MM.1S (cell line): ENCODE measurements around the gene GPR107.

ENCODE experiments used
- DNase-seq: peaks from one replicate; pipeline ENCODE4 v3.0.0-alpha.2; 2015
- H2AFZ ChIP-seq: fragments of 300-600 bp; sonication (generic); 2 replicates; pipeline ENCODE4 v1.6.0; 2016; ENCODE audit warnings: antibody characterized with exemption, low read length
- H3F3A ChIP-seq: fragments of 300-600 bp; sonication (generic); 2 replicates; pipeline ENCODE4 v1.6.1; 2016; ENCODE audit warnings: mild to moderate bottlenecking, antibody characterized with exemption, low read length, moderate library complexity, mixed read lengths; ENCODE audit not compliant: insufficient read depth
- H3K27ac ChIP-seq: fragments of 300-600 bp; sonication (generic); 2 replicates; pipeline ENCODE4 v1.5.1; 2016; ENCODE audit warnings: mild to moderate bottlenecking, low read length
- H3K27me3 ChIP-seq: fragments of 300-600 bp; sonication (generic); replicated peaks from 2 replicates; pipeline ENCODE4 v1.6.0; 2016; ENCODE audit warnings: low read length; ENCODE audit not compliant: insufficient read depth
- H3K36me3 ChIP-seq: fragments of 300-600 bp; sonication (generic); replicated peaks from 2 replicates; pipeline ENCODE4 v1.6.1; 2016; ENCODE audit warnings: mild to moderate bottlenecking, low read length, mixed read lengths; ENCODE audit not compliant: insufficient read depth
- H3K4me1 ChIP-seq: fragments of 300-600 bp; sonication (generic); 2 replicates; pipeline ENCODE4 v1.6.1; 2016; ENCODE audit warnings: low read length, mixed read lengths
- H3K4me2 ChIP-seq: fragments of 300-600 bp; sonication (generic); 2 replicates; pipeline ENCODE4 v1.6.0; 2016; ENCODE audit warnings: low read depth, low read length
- H3K4me3 ChIP-seq: fragments of 300-600 bp; sonication (generic); 2 replicates; pipeline ENCODE4 v1.5.1; 2016; ENCODE audit warnings: low read length, mixed read lengths
- H3K79me2 ChIP-seq: fragments of 300-600 bp; sonication (generic); 2 replicates; pipeline ENCODE4 v1.6.1; 2016; ENCODE audit warnings: mixed run types, low read length, mixed read lengths
- H3K9ac ChIP-seq: fragments of 300-600 bp; sonication (generic); 2 replicates; pipeline ENCODE4 v1.6.1; 2016; ENCODE audit warnings: low read length, mixed read lengths
- H3K9me2 ChIP-seq: fragments of 300-600 bp; sonication (generic); replicated peaks from 2 replicates; pipeline ENCODE4 v1.6.1; 2016; ENCODE audit warnings: mild to moderate bottlenecking, low read length, mixed read lengths; ENCODE audit not compliant: insufficient read depth
- H3K9me3 ChIP-seq: fragments of 300-600 bp; sonication (generic); replicated peaks from 2 replicates; pipeline ENCODE4 v1.6.1; 2016; ENCODE audit warnings: mild to moderate bottlenecking, low read length, mixed read lengths; ENCODE audit not compliant: insufficient read depth
- H4K20me1 ChIP-seq: fragments of 300-600 bp; sonication (generic); 2 replicates; pipeline ENCODE4 v1.6.1; 2016; ENCODE audit warnings: mild to moderate bottlenecking, low read length, moderate library complexity, mixed read lengths; ENCODE audit not compliant: insufficient read depth
- EZH2 ChIP-seq: fragments of 300-600 bp; sonication (generic); optimal IDR thresholded peaks from 2 replicates; pipeline ENCODE3; 2017; ENCODE audit warnings: low read depth, mild to moderate bottlenecking, antibody characterized with exemption, low read length, mixed read lengths
- EZH2phosphoT487 ChIP-seq: fragments of 300-600 bp; sonication (generic); IDR thresholded peaks from 2 replicates; pipeline ENCODE4 v1.6.1; 2018; ENCODE audit warnings: antibody characterized with exemption, low read length
- TF ChIP-seq, protein P1 (sequence below): fragments of 300-600 bp; sonication (generic); IDR thresholded peaks from 2 replicates; pipeline ENCODE4 v1.5.1; 2016; ENCODE audit warnings: antibody characterized with exemption, low read length, mixed read lengths

The GPR107 gene

DNA sequence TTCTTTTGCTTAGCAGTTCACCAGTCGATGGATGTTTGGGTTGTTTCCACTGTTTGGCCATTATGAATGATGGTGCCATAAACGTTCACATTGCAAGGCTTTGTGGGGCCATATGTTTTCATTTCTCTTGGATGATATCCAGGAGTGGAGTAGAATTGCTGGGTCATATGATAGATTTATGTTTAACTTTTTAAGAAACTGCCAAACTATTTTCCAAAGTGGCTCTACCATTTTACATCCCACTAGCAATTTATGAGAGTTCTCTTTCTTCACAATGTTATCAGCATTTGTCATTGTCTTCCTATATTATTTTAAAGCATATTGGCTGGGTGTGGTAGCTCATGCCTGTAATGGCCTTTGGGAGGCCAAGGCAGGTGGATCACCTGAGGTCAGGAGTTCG lies 5.2 kb downstream of the GPR107 start:
- Histone ChIP-seq H3K9me2 (no peaks in the 10 kb centered on the region), H3K79me2 (peaks cover 78% of the 10 kb centered on the region), H3K9me3 (no peaks in the 10 kb centered on the region), H3K4me2 (no peak overlapping the region), H4K20me1 (no peaks in the 10 kb centered on the region), H3K27ac (no peak overlapping the region), H3K9ac (no peak overlapping the region), H3F3A (no peaks in the 10 kb centered on the region), H3K4me3 (no peak overlapping the region), H3K36me3 (no peaks in the 10 kb centered on the region), H2AFZ (no peak overlapping the region), H3K4me1 (0 out of 2 replicates have a peak, but pooled peaks cover 5% of the 10 kb centered on the region), H3K27me3 (no peaks in the 10 kb centered on the region)
- no peak for DNase-seq
- TF ChIP-seq, protein P1, sequence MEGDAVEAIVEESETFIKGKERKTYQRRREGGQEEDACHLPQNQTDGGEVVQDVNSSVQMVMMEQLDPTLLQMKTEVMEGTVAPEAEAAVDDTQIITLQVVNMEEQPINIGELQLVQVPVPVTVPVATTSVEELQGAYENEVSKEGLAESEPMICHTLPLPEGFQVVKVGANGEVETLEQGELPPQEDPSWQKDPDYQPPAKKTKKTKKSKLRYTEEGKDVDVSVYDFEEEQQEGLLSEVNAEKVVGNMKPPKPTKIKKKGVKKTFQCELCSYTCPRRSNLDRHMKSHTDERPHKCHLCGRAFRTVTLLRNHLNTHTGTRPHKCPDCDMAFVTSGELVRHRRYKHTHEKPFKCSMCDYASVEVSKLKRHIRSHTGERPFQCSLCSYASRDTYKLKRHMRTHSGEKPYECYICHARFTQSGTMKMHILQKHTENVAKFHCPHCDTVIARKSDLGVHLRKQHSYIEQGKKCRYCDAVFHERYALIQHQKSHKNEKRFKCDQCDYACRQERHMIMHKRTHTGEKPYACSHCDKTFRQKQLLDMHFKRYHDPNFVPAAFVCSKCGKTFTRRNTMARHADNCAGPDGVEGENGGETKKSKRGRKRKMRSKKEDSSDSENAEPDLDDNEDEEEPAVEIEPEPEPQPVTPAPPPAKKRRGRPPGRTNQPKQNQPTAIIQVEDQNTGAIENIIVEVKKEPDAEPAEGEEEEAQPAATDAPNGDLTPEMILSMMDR, result no peak
- no peak for TF ChIP-seq EZH2phosphoT487
- no peak for TF ChIP-seq EZH2

DNA sequence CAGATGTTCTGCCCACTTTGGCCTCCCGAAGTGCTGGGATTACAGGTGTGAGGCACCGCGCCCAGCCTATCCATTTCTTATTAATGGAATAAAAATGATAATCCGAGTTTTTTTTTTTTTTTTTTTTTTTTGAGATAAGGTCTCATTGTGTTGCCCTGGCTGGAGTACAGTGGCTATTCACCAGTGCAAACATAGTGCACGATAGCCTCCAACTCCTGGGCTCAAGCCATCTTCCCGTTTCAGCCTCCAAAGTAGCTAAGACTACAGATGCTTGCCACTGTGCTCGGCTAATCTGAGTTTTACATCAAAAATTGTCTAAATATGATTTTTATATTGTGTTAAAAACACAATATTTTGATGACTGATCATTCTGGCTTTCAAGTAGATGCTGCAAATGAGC lies 6.6 kb downstream of the GPR107 start:
- no peaks in the 10 kb centered on the region for H3K4me1 ChIP-seq

DNA sequence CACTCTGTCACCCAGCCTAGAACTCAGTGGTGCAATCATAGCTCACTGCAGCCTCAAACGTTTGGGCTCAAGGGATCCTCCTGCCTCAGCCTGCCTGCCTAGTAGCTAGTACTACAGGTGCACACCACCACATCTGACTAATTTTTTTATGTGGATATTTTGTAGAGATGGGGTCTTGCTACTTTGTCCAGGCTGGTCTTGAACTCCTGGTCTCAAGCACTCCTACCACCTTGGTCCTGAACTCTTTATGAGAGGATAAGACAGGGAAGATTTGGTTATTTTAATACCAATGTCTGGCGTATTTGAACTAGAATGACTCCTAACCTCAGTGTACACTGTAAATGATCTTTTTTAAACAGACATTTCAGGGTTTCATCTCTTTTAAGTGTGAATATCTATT lies 9.0 kb downstream of the GPR107 start:
- Histone ChIP-seq H3K4me2 (no peak overlapping the region), H3K36me3 (no peaks in the 10 kb centered on the region), H3K4me1 (no peaks in the 10 kb centered on the region), H4K20me1 (no peaks in the 10 kb centered on the region), H3K4me3 (no peak overlapping the region), H3K79me2 (peaks cover 72% of the 10 kb centered on the region), H2AFZ (no peak overlapping the region), H3K9ac (no peak overlapping the region), H3K27ac (no peak overlapping the region), H3K27me3 (no peaks in the 10 kb centered on the region), H3K9me3 (no peaks in the 10 kb centered on the region), H3F3A (no peaks in the 10 kb centered on the region), H3K9me2 (no peaks in the 10 kb centered on the region)
- no peak for TF ChIP-seq EZH2phosphoT487
- TF ChIP-seq EZH2, result no peak
- TF ChIP-seq, protein P1, result no peak
- no peak for DNase-seq

More for the DNA sequence above, 6.6 kb downstream of the GPR107 start:
- Histone ChIP-seq H3F3A (no peaks in the 10 kb centered on the region), H3K27ac (no peak overlapping the region), H3K9me2 (no peaks in the 10 kb centered on the region), H2AFZ (no peak overlapping the region), H3K79me2 (peaks cover 72% of the 10 kb centered on the region), H3K27me3 (no peaks in the 10 kb centered on the region), H3K9ac (no peak overlapping the region), H3K4me3 (no peak overlapping the region), H3K9me3 (no peaks in the 10 kb centered on the region), H4K20me1 (no peaks in the 10 kb centered on the region), H3K36me3 (no peaks in the 10 kb centered on the region), H3K4me2 (no peak overlapping the region)
- no peak for DNase-seq
- TF ChIP-seq, protein P1, result no peak
- TF ChIP-seq EZH2 (no peak), EZH2phosphoT487 (no peak)
